Cortex of kidney (tissue), 1 donor: ENCODE data around the gene ZNF76.

Experiments
- DNase-seq: peaks from one replicate; lab custom pipeline; 2025; lab: John Stamatoyannopoulos, UW

ZNF76 gene

DNA sequence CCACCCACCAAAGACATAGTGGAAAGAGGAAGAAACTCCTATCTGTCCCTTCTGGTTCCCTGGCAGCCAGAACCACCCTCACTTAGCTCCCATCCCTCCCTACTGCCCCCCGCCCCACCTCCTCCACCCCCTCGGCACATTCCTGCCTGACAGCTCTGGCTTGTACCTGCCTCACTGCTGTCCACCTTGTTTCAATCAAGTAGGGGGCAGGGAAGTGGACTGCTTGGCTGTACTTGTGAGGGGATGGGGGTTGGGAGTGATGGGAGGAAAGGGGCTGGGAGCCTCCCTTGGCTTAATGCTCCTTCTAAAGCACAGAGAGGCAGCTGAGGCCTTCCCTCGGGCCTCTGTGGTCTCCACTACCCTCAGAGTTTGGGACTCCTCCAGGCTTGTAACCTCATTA, 22.1 kb upstream of the ZNF76 start:
- DNase-seq, result no peak

- DNase-seq, result no peak
Observed at GRCh38 chr6:35238843-35239289, 20.7 kb upstream of the ZNF76 start.

GRCh38 chr6:35239581-35239980, 20.0 kb upstream of the ZNF76 start:
- no peak for DNase-seq

DNA sequence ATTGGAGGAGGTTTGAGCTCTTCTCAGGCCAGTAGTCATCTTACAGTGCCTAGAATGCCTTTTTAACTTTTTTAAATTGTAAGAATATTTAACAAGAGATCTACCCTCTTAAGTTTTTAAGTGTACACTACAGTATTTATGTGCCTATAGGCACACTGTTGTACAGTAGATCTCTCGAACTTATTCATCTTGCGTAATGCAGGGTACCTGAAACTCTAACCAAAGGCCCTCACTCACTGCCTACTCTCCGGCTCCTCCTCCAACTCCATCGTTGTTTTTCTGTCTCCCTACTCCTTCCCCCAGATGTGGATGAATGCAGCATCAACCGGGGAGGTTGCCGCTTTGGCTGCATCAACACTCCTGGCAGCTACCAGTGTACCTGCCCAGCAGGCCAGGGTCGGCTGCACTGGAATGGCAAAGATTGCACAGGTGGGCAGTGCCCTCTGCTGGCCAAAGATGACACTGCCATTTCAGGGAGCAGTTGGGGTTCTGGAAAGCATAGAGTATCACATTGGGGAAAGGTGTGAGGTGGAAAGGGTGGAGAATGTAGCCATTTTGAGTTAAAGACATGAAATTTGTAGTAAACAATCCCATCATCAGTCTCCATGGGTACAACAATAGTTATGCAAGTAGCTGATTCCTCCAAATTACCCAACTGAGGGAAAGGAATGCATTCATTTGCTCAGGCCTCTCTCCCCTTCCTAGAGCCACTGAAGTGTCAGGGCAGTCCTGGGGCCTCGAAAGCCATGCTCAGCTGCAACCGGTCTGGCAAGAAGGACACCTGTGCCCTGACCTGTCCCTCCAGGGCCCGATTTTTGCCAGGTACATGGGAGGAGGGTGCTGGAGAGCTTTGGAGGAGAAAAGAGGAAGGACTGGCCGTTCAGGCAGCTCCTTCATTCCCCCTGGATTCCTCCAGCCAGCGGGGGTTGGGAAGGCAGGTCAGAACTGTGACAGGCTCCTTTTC, 18.4 kb upstream of the ZNF76 start:
- no peak for DNase-seq

- no peak for DNase-seq
Observed at GRCh38 chr6:35242486-35242885, 17.0 kb upstream of the ZNF76 start.

GRCh38 chr6:35242906-35243305, 16.6 kb upstream of the ZNF76 start:
- DNase-seq, result no peak

DNA sequence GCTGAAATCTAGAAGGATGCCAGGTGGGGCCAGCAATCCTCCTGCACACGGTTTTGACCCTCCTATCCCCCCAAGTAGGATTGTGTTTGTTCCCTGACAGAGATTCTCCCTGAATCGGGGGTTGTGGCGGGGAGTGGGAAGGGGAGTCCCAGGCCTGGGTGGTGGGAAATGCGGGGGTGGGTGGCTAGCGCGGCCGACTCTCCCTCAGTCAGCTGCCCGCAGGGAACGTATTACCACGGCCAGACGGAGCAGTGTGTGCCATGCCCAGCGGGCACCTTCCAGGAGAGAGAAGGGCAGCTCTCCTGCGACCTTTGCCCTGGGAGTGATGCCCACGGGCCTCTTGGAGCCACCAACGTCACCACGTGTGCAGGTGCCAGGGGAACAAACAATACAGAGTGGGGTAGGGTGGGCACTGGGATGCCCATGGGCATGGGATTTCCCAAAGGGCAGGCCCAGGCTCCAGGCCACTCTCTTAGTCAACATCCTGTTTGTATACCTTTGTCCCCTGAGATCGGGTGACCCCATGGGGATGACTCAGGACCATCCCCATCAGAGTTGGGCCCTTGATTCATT, 16.1 kb upstream of the ZNF76 start:
- no peak for DNase-seq

GRCh38 chr6:35244551-35244950, 15.0 kb upstream of the ZNF76 start:
- DNase-seq, result no peak

DNA sequence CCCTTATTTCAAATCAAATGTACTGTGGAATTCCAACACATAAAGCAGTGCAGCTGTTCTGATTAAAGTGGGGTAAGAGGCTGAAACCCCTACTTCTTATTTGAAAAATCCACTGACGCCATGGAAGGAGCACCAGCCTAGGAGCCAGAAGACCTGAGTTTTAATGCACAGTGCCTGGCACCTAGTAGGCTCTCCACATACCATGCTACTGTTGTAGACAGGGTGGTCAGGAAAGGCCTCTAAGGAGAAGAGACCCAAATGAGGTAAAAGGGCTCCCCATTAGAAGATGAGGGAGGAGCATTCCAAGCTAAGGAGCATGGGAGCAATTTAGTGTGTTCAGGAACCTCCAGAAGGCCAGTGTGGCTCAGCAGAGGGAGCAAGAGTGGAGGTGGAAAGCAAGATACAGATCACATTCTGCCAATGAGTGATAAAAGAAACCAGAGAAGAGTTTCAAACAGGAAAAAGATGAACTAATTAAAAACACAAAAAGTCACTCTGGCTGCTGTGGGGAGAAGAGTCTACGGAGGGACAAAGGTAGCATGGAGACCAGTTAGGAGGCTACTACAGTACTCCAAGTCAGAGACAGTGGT, 11.8 kb upstream of the ZNF76 start:
- DNase-seq, result no peak

- no peak for DNase-seq
Observed at GRCh38 chr6:35248300-35248699, 11.2 kb upstream of the ZNF76 start.

DNA sequence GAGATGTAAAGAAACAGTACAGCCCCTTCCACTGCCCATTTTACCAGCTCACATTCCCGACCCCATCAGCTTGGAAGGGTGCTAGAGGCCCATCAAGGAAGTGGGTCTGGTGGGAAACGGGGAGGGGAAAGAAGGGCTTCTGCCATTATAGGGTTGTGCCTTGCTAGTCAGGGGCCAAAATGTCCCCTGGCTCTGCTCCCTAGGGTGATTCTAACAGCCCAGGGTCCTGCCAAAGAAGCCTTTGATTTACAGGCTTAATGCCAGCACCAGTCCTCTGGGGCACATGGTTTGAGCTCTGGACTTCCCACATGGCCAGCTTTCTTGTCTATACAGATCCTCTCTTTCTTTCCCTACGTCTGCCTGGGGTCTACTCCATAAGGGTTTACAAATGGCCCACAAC, 10.6 kb upstream of the ZNF76 start:
- no peak for DNase-seq

- DNase-seq, result no peak
Observed at GRCh38 chr6:35251949-35252348, 7.6 kb upstream of the ZNF76 start.

DNA sequence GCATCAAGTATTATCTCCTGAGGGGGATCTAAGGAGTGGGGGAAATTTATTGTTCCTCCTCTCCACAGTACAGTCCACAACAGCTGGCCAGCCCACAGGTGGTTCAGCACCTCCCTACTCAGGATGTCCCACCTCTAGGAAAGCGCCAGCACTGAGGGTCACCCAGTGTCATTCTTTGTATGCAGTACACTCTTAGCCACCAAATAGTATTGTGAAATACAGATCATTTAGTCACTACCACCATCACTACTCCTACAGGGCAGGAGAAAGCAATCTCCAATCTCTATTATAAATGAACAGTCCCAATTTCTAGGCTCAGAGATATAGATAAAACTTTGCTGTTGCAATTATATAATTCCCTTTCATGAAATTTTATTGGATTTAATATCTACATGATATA, 6.3 kb upstream of the ZNF76 start:
- no peak for DNase-seq

DNA sequence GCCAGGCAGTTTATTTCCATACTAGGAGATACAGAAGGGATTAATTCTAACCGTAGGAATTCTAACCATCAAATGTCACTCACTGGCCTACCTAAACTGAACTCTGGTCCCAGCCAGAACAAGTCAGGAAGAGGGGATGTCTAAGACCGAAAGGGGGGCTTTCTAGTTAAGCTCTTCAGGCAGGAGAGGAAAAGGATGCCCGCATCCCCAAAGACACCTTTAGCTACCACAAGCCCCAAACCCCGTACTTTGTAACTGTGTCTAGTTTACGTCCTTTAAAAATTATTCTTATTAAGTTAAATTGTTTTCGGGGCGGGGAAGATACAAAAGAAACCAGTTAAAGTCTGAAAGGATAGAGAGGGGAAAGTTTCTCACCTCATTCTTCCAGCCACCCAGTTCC, 1.2 kb upstream of the ZNF76 start:
- DNase-seq, result no peak

DNA sequence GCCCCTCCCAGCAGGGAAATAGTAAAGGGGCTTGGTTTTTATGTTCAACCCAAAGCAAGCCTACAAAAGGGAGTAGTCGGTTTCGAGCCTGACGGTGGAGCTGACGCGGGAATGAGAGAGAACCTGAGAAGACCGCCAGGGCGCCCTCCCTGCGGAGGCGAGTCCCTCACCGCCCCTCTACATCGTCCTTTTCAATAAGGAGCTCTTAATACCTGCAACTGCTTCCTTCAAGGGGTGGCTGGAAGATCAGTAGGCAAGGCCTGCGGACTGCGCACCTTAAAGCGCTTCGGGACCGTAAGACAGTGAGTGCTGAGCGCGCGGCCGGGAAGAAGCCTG, 709 bp upstream of the ZNF76 start:
- DNase-seq, result no peak

DNA sequence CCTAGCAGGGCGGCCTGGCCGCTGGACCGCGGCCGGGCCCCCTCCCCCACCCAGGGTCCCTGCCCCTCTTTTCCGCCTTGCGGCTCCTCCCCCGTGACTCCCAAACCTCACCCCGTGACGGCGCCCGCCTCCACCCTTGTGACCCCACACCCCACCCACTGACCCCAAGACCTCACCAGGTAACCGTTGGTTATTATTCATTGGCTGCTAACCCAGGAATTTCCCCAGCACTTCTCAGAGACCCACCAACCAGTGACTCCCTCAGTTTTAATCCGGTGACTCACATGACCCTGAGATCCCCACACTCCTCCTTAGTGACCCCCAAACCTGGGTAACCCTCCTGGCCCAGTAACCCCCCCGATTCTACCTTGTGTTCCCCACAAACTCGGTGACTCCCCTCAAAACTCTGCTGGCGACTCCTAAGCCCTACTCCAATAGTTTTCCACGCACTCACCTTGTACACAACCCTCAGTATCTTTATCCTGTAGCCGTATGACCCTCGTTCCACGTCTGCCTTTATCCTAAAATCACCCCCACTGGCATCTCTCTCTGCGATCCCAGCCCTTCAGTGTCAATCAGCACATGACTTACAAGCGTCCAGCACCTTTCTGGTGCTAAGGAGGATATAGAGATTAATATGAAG, 534 bp downstream of the ZNF76 start:
- DNase-seq, result no peak

- DNase-seq, result no peak
Observed at GRCh38 chr6:35260591-35261570, 1.3 kb downstream of the ZNF76 start.

- no peak for DNase-seq
Observed at GRCh38 chr6:35262596-35262995, 3.1 kb downstream of the ZNF76 start.

- DNase-seq, result no peak
Observed at GRCh38 chr6:35264550-35265274, 5.2 kb downstream of the ZNF76 start.

DNA sequence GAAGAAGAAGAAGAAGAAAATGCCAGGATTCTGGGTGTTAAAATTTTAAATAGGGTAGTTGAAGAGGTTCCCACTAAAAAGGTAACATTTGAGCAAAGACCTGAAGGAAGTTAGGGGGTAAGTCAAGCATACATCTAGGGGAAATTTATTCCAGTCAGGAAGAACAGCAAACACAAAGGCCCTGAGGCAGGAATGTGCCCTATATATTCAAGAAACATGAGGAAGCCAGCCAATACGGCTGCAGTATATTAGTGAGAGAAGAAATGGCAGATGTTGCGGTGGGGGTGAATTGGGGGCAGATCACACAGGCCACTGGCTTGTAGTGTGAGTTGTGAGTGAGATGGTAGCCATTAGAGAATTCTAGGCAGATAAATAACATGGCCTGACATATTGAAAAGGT, 6.0 kb downstream of the ZNF76 start:
- no peak for DNase-seq

GRCh38 chr6:35267446-35267845, 7.9 kb downstream of the ZNF76 start:
- DNase-seq, result no peak
